HG02884 (cell line): ENCODE data around the gene INF2.

Experiments
- ATAC-seq: cut with Tn5 transposase; IDR thresholded peaks from one replicate; pipeline ENCODE4 v1.9.1; 2021; ENCODE audit warnings: mild to moderate bottlenecking, moderate library complexity; ENCODE audit not compliant: unreplicated experiment

INF2 gene

GRCh38 chr14:104732931-104733681 lies 43.7 kb downstream of the INF2 start:
- ATAC-seq = no peak

DNA sequence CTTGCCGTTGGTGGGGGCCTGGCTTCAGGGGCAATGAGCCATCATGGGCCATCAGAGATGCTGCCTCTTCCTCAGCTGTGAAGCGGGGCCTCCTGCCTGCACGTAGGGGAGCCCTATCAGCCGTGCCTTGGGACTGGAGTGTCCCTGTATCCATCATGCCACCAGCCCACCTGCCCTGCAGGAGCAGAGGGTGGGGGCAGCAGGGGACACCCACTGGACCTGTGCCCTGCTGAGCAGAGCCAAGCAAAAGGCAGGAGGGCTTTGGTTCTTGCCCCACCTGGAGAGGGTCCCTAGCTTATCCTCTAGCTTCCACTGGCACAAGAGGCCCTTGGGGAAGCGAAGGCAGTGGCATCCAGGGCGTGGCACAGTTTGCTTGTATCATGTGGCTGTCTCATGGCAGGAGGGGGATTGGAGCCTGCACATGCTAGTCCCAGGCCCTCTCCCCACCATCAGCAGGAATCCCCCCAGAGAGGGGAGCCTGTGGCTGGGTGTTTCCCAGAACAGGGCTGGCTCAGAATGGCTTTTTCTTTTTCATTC lies 44.7 kb downstream of the INF2 start:
- no peak for ATAC-seq

- ATAC-seq = no peak
These were observed 45.2 kb downstream of the INF2 start for GRCh38 chr14:104734601-104734990.

DNA sequence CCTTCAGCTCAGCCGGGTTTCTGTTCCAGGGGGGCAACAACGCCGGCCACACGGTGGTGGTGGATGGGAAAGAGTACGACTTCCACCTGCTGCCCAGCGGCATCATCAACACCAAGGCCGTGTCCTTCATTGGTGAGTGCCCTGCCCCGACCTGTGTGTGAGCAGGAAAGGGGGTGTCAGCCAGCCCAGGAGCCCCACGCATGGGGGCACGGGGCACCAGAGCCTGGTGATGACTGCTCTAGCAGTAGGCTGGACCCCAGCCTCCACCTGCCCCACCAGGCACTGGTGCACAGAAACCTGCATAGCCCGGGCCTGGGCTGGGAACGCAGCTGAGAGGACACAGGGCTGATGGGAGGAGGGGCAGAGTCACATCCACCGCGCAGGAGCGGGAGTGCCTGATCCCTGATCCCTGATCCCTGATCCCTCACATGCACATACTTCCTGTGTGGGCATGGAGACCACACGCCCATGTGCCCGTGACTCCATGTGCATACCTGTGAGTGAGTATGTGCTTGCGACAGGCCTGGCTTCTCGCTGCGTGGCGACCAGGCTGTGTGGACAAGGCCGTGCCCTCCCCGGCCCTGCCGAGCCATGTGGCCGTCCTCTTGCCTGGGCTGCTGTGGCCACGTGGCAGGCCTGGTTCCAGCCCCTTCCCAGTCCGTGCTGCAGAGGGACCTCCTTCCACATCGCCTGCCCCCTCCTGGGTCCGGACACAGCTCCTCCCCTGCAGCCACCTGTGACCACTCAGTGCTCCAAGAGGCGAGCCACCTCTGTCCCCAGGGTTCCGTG lies 45.8 kb downstream of the INF2 start:
- no peak for ATAC-seq

- no peak for ATAC-seq
These were observed 46.6 kb downstream of the INF2 start for GRCh38 chr14:104735830-104736642.

DNA sequence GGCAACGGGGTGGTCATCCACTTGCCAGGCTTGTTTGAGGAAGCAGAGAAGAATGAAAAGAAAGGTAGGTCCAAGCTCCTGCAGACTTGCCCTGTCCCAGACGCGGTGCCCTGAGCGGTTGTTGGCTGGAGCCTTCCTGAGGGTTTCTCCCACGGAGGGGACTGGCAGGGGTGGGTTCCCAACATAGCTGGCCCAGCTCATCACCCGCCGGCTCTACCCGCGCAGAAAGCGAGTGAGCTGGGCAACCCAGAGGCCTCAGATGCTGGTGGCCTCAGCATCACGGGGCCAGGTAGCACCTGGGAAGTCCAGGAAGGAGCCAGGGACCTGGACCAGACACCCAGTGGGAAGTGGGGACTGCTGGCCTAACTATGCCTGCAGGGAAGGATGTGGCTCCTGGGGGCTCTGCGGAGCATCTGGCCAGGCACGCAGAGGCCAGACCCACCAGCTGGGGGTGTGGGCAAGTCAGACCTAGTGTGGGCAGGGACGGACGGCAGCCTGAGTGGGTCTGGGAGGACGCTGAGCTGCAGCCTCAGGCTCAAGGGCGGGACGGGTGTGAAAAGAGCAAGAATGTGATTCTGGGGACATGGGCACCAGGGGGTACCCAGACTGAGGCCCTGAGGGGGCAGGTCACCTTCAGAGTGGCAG lies 49.1 kb downstream of the INF2 start:
- no peak for ATAC-seq

GRCh38 chr14:104739026-104739425 lies 49.6 kb downstream of the INF2 start:
- ATAC-seq = no peak

GRCh38 chr14:104739546-104740516 lies 50.4 kb downstream of the INF2 start:
- no peak for ATAC-seq

- ATAC-seq = no peak
These were observed 51.8 kb downstream of the INF2 start for GRCh38 chr14:104741108-104741802.

- ATAC-seq = no peak
These were observed 52.4 kb downstream of the INF2 start for GRCh38 chr14:104741803-104742251.

GRCh38 chr14:104742586-104743455 lies 53.4 kb downstream of the INF2 start:
- ATAC-seq = no peak

- no peak for ATAC-seq
These were observed 54.3 kb downstream of the INF2 start for GRCh38 chr14:104743461-104744380.

DNA sequence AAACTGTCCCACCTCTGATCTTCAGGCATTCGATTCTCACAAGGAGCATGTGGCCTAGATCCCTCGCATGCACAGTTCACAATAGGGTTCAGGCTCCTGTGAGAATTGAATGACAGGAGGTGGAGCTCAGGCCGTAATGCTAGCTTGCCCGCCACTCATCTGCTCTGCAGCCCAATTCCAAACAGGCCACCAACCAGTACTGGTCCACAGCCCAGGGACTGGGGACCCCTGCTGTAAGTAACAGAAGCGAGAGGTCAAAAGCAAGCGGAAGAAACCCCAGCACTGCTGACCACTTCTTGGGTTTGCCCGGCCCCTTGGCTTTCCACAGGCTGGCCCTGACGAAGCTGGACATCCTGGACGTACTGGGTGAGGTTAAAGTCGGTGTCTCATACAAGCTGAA lies 55.1 kb downstream of the INF2 start:
- no peak for ATAC-seq

DNA sequence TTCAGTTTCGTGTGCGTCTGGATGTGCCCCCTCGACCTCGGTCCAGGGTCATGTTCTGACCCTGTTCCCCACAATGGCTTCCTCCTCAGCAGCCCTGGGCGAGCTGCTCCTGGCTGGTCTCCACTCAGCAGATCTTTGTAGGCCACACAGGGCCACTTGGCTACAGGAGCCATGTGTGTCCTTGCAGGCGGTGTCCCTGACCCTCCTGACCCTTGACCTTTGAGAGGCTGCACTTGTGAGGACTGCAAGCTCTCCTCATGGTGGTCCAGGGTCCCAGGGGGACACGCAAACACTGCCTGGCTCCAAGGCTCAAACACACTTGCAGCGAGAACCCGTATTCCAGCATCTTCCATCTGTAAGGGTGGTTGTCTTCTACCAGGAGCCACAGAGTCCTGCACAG lies 56.0 kb downstream of the INF2 start:
- no peak for ATAC-seq

DNA sequence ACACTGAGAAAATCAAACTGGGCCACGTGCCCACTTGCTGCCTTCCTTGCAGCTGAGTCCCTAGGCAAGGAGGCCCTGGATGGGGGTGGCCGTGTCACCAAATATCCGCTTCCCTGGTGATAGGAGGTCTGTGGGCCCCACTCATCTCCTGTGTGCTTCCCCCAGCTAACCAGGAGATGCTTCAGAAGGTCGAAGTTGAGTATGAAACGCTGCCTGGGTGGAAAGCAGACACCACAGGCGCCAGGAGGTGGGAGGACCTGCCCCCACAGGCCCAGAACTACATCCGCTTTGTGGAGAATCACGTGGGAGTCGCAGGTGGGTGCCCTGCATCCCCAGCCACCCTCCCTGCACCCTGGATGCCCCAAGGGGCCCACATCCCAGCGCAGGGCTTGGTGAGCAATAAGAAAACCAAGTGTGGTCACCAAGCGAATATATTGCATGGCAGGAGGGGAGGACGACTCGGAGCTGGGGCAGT lies 56.7 kb downstream of the INF2 start:
- ATAC-seq = no peak

- ATAC-seq = no peak
These were observed 57.6 kb downstream of the INF2 start for GRCh38 chr14:104746934-104747481.
